ENCODE measurements around the gene CXCL17. TPM values are rescaled to one million over a fixed set of nuclear protein-coding genes. Genes with fewer than 3 reads are reported as not detected.

The CXCL17 gene
- total and polyA plus RNA-seq, 2 experiments from 2014 or later: 0.39 TPM; not detected in 1

GRCh38 chr19:42407816-42408175 lies 35.0 kb downstream of the CXCL17 start:
- Histone ChIP-seq H3K4me3 (no peak overlapping the region), H4K20me1 (replicated peaks; ENCODE audit: insufficient read depth) (peaks cover 8% of the 10 kb centered on the region), H3K4me2 (no peak overlapping the region), H3K4me1 (ENCODE audit: insufficient read depth) (peaks cover 5% of the 10 kb centered on the region; the same call in 1 of the 2 replicates), H2AFZ (no peak overlapping the region), H3K9me2 (ENCODE audit: insufficient read depth) (no peaks in the 10 kb centered on the region), H3K27ac (ENCODE audit: low read depth) (no peak overlapping the region), H3K27me3 (ENCODE audit: insufficient read depth) (peaks cover 12% of the 10 kb centered on the region; the same call in 1 of the 2 replicates), H3K36me3 (ENCODE audit: insufficient read depth) (no peaks in the 10 kb centered on the region), H3K79me2 (replicated peaks; ENCODE audit: insufficient read depth) (no peaks in the 10 kb centered on the region), H3F3A (replicated peaks; ENCODE audit: low read depth) (peaks cover 5% of the 10 kb centered on the region; the same call in 1 of the 2 replicates)
- peaks cover 3% of the 10 kb centered on the region for H3K9me3 Mint-ChIP-seq
- peaks cover 74% of the 10 kb centered on the region for H3K27me3 Mint-ChIP-seq (ENCODE audit: insufficient read depth, low read depth, poor library complexity)
- DNase-seq (ENCODE audit: low spot score): no peak
- peaks cover 19% of the 10 kb centered on the region for H3K4me1 Mint-ChIP-seq
- TF ChIP-seq JUNB (IDR thresholded peaks at IDR 0.05; ENCODE audit: unreplicated experiment) (no peak), CTCF (conservative IDR thresholded peaks at IDR 0.05; ENCODE audit: low read depth in 2 of 2) (no peak), CREB1 (CRISPR knock-in tag; IDR thresholded peaks at IDR 0.05; ENCODE audit: low read depth) (no peak), ZNF114 (CRISPR knock-in tag; IDR thresholded peaks at IDR 0.05) (no peak), EZH2 (IDR thresholded peaks at IDR 0.05; ENCODE audit: low read depth, unreplicated experiment) (no peak), ZNF462 (CRISPR knock-in tag; IDR thresholded peaks at IDR 0.05) (no peak), ZNF331 (CRISPR knock-in tag; IDR thresholded peaks at IDR 0.05; ENCODE audit: low read depth) (no peak)
- no peak overlapping the region for H3K4me3 Mint-ChIP-seq
- no peak overlapping the region for H3K27ac Mint-ChIP-seq
- peaks cover 43% of the 10 kb centered on the region for H3K36me3 Mint-ChIP-seq (ENCODE audit: low read depth)
- ATAC-seq: no peak

Measured in GM23338 (cell line).